GM18502 (cell line): ENCODE results near the gene POLE4.

Source experiments
- ATAC-seq: cut with Tn5 transposase; IDR thresholded peaks from one replicate; pipeline ENCODE4 v1.9.1; 2021; ENCODE audit warnings: mild to moderate bottlenecking; ENCODE audit not compliant: unreplicated experiment, poor library complexity

Gene POLE4, protein sequence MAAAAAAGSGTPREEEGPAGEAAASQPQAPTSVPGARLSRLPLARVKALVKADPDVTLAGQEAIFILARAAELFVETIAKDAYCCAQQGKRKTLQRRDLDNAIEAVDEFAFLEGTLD

DNA sequence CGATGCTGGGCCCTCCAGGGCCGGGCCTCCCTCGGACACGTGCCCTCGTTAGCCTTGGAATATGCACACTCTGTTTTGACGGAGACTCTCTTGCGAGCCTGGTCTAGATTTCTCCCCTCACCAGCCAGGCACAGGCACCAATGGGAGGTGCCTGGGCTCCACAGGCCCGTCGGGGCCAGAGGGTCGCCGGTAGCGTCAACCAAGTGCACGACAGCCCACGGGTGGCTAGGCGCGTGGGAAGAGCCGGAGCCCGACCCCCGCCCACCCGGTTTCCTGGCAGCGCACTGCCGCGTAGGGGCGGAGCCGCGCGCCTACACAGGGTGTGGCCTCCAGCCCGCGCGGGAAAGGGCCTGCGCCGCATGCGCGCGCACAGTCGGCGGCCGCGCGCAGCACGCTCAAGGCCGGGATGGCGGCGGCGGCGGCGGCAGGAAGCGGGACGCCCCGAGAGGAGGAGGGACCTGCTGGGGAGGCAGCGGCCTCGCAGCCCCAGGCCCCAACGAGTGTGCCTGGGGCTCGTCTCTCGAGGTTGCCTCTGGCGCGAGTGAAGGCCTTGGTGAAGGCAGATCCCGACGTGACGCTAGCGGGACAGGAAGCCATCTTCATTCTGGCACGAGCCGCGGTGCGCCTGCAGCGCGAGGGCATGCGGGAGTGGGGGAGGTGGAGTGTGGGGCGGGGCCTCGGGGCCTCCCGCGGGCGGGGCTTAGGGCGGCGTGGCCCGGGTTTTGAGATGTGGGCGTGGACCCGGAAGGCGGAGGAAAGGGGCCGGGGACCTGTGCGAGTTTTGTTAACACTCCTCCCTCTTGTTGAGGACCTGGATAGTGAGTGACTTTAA lies at the start of gene POLE4:
Gene POLE4, plus strand, starts transcription at position 370 of the 832 bp plus-strand sequence. Its CDS starts 37 bp downstream, at position 407.
- peak; percentile 94 for ATAC-seq

DNA sequence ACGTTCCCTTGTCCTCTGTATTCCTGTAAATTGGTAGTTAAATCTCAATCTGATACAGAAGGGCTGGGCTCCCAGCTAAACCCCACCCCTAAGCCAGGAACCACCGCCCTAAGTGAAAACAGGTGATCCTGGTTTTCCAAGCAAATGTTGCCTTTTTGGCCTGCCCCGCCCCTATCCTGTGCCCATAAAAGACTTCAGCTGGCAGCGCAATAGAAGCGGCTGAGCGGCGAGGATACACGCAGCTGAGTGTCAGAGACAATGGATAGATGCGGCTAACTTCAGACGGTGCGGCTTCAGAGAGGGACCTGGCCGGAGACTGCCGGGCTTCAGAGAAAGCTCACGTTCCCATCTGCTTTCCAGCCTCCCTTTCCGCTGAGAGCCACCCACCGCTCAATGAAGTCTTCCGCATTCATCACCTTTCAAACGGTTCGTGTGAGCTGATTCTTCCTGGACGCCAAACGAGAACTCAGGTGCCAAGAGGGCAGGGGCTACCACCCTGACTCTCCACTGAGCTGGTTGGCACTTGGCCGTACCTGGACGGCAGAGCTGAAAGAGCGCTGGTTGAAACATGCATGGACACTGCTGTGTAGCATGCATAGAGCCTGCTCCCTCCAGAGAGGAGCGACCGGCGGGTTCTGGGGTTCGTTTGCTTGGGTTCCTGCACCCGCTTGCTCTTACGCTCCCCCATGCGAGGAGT lies 49.5 kb upstream of the POLE4 start:
- no peak for ATAC-seq

DNA sequence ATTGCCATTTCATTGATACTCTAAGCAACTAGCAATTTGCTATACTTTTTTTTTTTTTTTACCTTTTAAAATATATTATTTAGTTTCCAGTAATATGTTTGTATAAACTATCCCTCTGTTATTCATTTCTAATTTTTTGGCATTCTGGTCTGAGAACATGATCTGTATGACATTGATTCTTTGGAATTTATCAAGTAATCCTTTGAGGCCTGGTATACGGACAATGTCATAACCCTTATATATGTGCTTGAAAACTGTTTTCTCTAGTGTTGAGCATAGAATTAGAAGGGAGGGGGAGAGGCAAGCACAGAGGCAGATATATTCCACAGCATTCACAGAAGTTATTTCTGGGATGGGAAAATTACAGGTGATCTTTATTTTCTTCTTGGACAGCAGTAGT lies 48.2 kb upstream of the POLE4 start:
- ATAC-seq, result no peak

DNA sequence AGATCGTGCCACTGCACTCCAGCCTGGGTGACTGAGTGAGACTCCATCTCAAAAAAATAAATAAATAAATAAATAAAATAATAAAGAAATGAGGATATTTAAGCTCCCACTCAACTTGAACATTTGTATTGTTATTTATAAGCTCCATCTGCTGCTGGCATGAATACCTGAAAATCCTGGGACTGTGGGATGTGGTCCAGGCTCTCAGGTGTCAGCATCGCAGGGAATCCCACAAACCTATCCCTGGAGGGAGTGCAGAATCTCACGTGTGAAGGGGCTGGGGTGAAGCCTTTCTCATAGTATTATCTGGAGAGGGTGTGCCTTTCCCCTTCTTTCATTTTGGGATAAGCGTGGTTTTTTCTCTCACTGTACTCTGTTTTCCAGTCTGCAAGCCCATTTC lies 47.4 kb upstream of the POLE4 start:
- no peak for ATAC-seq

DNA sequence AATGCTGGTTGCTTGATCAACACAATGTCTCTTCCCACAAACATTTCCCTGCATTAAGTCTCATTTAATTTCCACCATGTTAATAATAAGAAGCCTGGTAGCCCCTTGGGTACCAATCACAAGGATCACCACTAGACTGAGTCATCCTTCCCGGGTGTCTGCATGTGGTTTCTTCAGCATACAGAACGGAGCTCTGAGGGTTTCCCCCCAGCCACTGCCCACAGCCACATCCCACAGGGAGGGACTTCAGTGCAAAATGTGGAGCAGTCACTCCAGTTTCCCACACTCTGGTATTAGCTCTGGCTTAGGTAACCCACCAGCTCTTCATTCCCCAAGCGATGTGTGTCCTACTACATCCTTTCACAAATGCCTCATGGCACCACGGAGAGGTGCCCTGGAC lies 42.7 kb upstream of the POLE4 start:
- ATAC-seq, result no peak

DNA sequence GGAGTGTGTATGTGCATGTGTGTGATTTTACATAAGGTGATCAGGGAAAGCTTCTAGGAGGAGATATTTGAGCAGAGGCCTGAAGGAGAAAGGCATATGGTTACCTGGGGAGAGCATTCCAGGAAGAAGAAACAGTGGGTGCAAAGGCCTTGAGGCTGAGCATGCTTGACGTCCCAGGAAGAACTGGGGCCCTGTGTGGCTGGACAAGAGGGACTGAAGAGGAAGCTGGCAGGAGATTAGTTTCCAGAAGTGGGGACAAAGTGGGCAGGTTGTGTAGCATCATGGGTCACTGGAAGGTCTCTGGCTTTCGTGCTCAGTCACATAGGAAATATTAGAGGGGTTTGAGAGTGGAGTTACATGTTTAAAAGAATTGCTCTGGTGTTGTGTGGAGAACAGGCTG lies 42.0 kb upstream of the POLE4 start:
- no peak for ATAC-seq

DNA sequence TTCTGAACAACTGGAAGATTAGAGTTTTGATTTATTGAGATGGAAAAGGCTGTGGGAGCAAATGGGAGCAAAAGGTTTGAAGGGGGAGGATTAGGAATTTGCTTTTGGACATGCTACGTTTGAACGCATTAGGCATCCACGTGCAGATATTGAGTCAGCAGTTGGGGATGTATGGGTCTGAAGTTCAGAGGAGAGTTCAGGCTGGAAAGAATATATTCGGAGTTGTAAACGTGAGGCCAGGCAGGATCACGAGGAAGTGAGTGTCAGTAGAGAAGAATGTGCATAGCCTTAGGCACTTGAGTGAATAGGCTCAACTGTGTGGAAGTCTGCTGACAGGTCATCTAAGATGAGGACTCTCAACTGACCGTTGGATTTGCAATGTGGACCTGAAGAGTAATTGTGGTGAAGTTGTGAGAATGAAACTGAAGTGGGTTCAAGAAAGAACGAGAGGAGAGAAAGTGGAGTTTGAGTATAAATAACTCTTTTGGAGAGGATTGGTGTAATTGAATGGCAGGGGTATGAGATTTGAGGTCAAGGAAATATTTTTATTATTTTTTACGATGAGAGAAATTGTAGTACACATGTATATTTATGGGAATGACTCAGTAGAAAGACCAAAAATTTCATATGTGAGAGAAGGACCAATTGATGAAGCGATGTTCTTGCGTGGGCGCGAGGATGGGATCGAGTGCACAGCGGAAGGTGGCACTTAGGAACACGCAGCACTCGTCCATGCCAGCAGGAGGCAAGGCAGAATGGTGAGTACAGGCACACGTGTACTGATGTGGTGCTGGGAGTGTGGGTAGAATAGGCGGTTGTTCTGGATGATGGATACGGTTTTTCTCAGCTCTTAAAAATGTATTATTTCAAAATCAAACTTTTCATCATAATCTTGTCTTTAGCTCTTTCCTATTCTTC lies 40.5 kb upstream of the POLE4 start:
- ATAC-seq, result no peak

DNA sequence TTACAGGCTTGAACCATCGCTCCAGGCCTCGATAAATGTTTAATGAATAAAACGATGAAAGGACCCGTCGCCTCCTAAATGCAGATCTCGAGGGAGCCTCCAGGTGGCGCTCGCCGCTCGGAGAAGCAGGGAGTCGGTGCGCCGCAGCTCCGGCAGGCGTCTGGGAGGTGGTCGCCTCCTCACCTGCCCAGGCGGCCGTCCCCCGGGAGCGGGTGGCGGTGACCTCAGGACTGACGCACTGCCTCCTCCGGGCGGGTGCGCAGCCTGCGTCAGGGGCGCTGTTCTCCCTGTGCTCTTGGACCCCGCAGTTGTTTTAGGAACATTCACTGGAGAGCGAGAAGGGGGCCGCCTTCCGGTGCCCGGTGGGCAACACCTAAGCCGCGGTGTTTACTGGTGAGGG lies 38.6 kb upstream of the POLE4 start:
- peak; percentile 59 for ATAC-seq

DNA sequence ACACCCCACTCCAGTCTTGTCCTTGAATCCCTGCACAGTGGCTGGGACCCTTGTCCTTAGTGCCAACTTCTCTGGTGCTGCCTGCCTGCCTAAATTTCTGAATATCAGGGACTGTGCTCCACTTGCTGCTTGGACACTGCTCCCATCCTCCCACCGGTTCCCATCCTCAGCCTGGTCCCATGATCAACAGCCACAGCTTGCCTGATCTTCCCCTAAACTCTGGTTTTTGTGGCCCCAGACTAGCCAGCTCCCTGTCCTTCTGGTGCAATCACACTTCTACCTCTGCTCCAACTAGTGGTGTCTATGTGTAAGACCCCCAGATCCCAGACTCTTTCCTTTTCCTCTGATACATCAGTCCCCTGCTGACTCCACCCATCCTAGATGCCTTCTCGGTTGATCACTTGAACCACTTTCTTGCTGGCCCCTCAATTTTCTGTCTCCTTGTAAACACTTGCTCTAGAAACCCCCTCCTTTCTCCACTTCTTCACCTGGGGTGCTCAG lies 37.2 kb upstream of the POLE4 start:
- ATAC-seq, result no peak

DNA sequence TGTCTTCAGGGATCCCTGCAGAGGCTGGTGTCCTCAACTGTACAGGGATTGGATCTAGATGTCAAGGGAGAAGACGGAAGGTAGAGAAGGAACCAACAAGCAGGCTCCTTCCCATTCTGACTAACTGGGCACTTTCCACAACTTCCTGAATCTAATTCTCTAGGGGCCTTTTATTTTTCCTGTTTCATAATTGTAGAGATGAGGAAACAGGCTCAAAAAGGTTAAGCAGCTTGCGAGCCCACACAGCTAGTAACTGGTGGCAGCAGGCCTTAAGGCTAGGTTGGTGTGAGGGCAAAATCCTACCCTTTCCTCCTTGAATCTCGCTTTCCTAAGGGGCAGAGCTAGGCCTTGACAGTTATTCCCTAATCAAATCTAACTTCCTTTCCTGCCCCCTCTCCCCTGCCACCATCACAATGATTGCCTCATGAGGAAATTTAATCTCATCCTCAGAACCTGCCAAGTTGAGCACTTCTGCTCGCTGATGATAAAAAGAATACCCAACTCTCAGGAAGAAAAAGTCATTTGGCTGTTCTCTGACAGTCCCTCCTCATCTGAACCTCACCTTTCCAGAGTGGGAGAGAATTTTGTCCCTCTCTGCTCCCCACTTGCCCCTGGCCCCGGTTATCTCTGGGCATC lies 35.7 kb upstream of the POLE4 start:
- no peak for ATAC-seq

DNA sequence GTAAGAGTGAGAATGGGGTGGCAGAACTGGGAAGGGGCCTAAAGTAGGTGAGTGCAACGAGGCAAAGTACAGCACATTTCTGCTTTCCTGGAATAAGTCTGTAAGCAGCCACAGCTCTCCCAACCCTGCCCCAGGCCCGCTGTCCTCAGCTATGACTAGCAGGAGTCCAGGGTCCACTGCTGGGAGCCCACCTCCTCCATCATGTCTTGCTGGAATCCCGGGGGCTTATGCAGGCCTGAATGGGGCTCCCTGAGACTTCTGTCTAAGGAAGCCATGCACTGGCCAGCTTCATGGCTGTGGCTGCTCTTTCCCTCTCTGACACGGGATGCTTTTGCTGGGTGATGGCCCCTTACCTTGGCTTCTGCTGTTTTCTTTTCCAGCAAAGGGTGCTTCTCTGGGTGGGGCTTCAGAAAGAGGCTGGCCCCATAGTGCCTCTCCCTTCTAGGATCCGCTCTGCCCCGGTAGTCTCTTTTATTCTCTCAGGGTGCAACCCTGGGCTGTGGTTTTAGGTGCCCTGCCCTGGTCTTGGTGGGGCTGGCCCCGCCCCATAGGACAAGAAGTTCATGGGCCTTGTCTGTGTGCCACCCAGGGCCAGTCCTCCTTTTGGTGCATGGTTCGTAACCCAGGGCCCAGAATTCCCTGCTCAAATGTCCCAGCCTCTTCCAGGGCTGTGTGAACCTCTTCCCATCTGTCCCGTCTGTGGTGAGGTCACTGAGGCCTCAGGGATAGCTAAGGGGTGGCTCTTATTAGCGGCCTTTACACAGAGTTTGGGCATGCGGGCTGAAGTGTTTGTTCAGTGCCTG lies 33.8 kb upstream of the POLE4 start:
- ATAC-seq, result no peak

DNA sequence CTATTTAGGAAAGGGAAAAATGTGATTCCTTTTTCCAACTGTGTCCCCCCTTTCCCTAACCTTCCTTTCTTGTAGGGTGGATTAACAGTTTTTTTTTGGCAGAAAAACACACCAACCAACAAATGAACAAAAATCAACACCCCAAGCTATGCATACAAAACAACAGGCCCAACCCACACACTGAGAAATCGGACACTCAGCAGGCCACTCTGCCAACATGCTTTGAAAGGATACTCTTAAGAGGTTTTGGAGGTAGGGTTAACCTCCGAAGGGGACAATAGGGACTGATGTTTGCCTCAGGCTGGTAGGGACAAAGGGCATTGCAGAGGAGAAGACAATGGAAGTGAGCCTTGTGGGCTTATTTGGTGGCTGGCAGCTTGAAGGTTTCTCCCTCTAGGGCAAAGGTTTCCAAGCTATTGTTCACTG lies 33.1 kb upstream of the POLE4 start:
- no peak for ATAC-seq

DNA sequence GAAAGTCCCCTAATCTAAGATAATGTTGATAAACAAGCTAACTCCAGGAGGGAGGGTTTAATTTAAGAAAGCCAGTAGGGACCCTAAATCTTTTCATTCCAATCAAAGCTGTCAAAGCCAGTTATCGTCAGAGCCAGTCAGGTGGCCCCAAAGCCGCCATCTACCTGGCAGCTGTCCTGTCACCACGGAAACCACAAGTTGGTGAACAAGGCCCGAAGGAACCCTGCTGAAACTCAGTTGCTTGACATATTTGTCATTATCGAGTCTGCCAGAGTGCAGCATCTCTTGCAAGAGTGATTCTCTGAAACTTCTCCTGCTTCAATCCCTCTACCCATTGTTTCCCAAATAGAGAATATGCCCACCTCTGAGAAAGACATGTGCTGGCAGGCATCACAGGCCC lies 30.8 kb upstream of the POLE4 start:
- no peak for ATAC-seq

DNA sequence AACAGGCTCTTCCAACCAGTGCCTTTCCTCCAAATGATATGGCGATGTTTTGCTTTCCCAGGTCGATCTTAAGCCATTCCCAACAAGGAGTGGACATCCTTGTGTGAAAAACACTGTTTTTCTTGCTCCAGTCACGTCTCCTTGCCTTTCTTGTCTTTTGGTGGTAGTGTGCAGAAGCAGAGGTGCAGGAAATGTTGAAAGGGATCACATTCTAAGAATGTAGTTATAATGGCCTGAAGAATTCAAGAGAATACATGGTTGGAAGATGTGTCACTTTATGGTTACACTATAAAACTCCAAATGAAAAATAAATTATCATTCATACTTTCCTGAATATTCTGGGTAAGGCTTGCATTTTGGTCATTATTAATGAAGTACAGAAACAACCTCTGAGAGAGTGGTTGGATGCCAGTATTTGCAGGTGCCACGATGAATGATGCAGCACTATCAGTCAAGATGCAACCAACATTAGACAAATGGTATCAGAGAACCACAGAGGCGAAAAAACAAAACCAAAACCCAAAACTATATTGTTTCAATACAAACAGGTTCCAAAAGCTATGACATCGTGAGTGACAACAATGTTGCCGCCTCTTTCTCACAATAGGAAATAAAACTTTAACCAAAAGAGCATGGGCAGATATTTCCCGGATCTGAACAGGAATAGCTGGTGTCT lies 27.5 kb upstream of the POLE4 start:
- ATAC-seq, result no peak

DNA sequence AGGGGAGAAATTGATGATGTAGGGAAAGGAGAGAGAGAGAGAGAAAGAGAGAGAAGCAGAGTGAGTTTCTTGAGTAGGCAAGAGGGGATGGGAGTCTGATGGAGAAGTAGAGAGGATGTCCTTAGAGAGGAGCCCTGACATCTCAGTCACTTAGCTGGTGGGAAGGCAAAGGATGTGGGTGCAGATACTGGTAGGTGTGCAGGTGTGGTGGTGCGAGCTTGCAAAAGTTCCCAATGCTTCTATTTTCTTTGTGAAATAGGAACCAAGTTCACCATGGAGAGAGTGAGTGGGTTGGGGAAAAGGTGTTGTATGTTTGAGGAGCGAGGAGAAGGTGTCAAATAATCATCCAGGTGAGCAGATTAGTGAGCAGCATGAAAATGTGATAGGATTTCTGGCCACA lies 26.5 kb upstream of the POLE4 start:
- no peak for ATAC-seq

DNA sequence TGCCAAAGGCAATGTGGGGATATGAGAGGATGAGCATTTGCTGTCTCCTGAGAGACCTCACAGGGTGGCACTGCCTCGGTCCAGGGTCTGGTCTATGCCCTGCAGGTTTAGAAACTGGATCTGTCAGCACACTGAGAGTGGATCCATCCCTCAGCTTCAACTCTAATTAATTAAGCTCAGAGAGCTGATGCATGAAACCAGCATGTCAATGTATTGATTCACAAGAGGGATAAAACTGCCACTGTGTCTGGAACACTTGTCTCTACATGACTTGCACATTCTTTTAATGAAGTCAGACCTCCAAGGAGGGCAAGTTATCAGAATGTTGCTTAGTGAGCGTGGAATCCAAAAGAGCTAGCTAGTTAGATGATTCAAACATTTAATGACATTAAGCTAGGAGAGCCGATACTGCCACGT lies 22.5 kb upstream of the POLE4 start:
- no peak for ATAC-seq

DNA sequence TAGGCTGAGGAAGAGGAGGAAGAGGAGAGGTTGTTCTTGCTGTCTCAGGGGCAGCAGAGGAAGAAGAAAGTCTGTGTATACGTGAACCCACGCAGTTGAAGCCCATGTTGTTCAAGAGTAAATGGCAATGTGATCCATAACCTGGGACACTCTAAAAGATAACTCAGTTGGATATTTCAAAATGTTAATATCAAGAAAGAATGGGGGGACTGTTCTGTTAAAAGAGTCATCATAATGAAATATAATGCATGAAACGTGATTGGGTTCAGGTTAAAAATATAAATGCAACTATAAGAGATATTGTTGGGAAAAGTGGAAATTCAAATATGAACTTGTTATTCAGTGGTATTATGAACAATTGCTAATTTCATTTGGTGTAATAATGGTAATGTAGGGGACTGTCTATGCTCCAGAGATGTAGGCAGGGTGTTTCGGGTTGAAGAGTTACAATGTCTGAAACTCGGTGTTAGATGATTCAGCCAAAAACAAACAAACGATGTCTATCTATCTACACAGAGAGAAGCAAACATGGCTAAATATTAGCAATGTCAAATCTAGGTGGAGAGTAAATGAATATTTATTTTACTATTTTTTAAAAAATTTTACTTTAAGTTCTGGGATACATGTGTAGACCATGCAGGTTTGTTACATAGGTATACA lies 21.1 kb upstream of the POLE4 start:
- ATAC-seq, result no peak

DNA sequence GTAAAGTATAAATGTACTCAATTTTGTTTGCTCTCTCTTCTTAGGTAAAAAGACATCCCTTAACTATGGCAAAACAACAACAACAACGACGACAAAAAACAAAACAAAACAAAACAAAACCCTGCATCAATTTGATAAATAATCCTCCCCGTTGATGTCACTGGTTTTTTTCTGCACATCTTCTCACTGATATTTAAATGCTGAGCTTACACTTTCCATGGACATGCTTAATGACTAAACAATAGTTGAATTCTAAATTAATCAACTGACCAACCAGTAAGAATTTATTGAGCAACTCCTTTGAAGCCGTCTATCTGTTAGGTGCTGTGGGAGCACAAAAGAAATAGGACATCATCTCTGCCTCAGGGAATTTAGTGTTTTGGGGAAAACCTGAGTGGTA lies 20.2 kb upstream of the POLE4 start:
- ATAC-seq, result no peak
